Activated T-cell treated with anti-CD3 and anti-CD28 coated beads for 4 hours (primary cell): ENCODE measurements around the gene BLVRA.
"Not testable (repeated sequence)": the region's sequence is repeated elsewhere in the genome, so short reads cannot be mapped to it uniquely, and the experiment has no call there.

ENCODE experiments used
- DNase-seq: peaks from one replicate; pipeline ENCODE4 v3.0.0-alpha.2; 2020

The BLVRA gene

DNA sequence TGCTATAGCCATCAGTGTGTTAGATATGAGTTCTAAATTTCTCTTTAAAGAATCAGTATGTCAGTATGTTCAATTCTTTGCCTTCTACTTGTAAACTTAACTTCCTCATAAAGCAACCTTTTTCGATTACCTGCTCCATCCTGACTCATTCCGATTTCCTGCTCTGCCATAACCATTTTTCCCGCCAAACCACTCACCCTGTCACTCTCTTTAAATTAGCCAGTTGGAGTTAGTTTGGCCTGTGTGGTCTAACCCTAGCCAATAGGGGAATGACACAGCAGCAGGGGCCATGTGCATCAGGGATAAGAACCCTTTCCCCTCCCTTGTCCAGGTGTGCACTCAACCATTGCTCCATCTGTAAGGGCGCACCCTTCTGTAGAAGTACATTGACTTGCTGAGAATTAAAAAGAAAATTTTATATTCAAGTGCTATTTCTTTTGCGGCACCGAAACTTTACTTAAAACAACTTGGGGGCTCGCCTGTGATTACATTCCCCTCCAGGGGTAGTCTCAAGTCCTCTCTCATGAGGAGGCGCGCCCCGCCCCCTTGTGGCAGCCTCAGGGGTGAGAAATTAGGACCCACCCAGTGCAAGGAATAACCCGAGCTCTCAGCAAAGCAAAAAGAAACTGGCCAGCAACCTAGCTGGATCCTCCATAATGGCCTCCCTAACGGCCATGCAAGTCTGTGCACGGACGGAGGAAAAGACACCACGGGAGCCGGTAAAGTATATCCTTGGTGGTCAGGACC is 51.9 kb downstream of the BLVRA start:
- peak; percentile 17 for DNase-seq

DNA sequence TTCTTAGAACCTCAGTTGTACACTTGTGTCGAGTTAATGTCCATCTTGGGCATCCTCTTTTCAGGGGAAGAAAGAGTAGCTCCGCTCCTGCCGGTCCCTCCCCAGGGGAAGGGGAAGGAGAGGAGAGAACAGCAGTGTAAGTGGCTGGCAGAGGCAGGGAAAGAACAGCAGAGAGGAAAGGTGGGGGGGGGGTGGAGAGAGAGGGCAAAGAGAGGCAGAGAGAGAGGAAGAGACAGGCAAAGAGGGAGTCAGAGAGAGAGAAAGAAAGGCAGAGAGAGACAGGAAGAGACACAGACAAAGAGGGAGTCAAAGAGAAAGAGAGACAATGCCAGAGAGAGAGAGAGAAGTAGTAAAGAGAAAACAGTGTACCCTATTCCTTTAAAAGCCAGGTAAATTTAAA is 56.9 kb downstream of the BLVRA start:
- DNase-seq = no peak

GRCh38 chr7:43816046-43816797 is 57.7 kb downstream of the BLVRA start:
- DNase-seq = not testable (repeated sequence)

DNA sequence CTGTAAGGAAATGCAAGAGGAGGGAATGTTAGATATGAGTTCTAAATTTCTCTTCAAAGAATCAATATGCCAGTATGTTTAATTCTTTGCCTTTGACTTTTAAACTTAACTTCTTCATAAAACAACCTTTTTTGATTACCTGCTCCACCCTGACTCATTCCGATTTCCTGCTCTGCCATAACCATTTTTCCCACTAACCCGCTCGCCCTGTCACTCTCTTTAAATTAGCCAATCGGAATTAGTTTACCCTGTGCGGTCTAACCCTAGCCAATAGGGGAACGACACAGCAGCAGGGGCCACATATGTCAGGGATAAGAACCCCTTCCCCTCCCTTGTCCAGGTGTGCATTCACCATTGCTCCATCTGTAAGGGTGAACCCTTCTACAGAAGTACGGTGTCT is 64.9 kb downstream of the BLVRA start:
- DNase-seq = not testable (repeated sequence)

DNA sequence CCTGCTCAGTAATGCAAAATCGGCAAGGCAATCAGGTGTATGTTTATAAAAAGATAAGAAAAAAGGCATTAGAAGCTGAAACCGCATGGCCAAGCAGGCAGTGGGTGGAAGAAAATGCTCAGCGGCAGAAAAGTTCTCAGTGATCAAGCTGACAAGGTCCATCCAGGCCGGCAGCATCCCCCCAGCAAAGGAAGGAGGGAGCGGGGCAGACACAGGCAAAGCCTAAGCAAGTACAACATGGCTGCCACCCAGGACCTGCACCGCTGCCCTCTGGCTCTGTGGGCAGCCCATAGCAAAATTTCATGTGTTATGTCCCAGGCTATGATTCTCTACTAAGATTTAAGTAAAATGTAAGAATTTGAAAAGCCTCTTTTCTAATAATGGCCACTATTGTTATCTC is 65.5 kb downstream of the BLVRA start:
- DNase-seq = no peak

DNA sequence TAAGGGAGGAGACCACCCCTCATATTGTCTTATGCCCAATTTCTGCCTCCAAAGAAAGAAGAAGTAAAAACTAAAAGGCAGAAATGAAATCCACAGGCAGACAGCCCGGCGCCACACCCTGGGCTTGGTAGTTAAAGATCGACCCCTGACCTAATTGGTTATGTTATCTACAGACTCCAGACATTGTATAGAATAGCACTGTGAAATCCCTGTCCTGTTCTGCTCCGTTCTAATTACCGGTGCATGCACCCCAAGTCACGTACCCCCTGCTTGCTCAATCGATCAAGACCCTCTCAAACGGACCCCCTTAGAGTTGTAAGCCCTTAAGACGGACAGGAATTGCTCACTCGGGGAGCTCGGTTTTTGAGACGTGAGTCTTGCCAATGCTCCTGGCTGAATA is 66.0 kb downstream of the BLVRA start:
- DNase-seq = not testable (repeated sequence)

- DNase-seq = no peak
Observed at GRCh38 chr7:43824963-43825362, 66.5 kb downstream of the BLVRA start.

DNA sequence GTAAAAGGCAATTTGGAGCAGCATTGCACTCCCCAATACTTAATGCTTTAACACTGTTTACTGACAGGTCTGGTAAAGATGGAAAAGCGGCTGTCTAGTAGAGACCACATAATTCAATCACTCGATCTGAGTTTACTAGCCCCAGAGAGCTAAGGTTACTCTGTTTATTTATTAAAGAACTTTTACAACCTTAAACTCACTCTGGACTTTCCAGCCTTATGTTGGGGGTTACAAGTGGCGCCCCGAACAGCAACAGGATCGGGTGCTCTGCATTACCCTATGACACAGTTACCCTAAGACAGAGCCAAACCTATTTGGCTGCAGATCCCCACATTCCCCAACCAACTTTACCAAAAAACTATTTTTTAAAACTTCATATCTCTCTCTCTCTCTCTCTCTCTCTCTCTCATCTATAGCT is 66.9 kb downstream of the BLVRA start:
- no peak for DNase-seq

DNA sequence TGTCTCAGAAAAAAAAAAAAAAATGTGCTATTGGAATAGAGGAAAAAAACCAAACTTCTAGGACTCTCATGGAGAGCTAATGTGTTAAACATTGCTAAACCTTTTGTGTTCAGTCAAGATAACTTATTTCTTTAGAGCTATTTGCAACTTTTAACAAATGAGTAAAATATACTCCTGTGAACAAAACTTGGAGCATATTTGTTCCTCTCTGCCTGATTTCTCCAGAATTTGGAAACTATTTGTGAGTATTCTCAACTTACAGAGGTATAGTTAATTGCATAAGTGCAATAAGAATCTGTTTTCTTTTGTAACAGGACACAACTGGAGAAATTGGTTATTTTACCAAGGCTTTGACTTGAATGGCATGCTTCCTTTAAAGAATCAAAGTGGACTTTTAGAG is 72.4 kb downstream of the BLVRA start:
- DNase-seq = not testable (repeated sequence)

- DNase-seq = peak; percentile 26
Observed at GRCh38 chr7:43834463-43835251, 76.2 kb downstream of the BLVRA start.

GRCh38 chr7:43838201-43838658 is 79.8 kb downstream of the BLVRA start:
- DNase-seq = no peak

- DNase-seq = no peak
Observed at GRCh38 chr7:43843296-43843695, 84.8 kb downstream of the BLVRA start.

DNA sequence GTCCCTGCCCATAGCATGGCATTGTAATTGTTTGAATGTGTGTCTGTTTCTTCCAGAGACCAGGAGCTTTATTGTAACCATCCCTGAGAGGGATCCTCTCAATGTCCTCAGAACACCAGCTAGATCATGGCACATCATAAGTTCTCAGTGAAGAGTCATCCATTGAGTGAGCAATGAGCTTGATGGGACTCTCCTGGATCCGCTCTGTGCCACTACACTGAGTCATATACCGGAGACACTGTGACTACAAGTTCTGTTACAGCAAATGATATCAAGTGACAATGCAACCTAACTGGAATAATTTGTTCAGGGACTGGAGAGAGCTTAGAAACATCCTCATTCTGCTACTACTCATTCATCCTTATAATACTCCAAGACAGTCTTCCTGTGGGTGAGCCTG is 85.8 kb downstream of the BLVRA start:
- DNase-seq = no peak

DNA sequence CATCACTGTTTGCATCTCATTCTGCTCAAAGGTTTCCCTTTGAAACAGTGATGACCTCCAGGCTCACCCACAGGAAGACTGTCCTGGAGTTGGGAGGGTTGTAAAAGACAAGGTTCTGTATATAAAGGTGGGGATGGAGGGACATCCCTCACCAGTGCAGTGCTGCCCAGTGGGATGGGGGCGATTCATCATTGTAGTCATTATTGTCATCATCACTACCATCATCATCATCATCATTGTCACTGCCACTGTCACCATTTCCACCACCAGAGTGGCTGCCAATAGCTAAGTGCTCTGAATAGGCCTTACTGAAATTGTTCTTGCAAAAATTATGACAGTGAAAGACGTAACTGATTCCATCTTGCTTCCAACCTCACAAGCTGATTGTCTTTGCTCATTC is 86.2 kb downstream of the BLVRA start:
- DNase-seq = no peak

DNA sequence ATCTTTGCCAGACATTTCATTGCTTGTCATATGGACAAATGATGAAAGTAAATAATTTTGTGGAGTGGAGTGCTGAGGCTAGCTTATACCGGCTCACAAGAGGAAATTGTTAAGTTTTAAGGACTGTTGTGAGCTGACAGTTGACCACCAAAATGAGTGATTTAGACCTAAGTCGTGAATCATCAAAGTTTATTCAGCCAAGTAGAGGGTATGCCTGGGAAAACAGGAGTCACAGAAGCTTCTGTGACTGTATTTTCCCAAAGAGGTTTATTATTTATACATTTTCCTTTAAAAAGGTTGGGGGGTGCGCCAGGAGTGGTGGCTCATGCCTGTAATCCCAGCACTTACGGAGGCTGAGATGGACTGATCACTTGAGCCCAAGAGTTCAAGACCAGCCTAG is 89.0 kb downstream of the BLVRA start:
- no peak for DNase-seq

DNA sequence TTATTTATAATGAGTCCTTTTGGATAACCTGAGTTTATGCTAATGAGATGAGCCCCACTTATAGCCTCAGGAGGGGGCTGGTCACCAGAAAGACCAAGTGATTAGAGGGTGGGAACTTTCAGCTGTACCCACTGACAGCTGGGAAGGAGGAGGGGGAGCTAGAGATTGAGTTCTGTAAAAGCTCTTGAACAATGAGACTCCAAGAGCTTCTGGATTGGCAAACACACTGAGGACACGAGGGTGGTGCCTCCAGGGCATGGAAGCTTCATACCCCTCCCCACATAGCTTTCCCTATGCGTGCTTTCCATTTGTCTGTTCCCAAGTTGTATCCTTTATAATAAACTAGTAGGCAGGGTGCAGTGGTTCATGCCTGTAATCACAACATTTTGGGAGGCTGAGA is 90.6 kb downstream of the BLVRA start:
- DNase-seq = no peak

DNA sequence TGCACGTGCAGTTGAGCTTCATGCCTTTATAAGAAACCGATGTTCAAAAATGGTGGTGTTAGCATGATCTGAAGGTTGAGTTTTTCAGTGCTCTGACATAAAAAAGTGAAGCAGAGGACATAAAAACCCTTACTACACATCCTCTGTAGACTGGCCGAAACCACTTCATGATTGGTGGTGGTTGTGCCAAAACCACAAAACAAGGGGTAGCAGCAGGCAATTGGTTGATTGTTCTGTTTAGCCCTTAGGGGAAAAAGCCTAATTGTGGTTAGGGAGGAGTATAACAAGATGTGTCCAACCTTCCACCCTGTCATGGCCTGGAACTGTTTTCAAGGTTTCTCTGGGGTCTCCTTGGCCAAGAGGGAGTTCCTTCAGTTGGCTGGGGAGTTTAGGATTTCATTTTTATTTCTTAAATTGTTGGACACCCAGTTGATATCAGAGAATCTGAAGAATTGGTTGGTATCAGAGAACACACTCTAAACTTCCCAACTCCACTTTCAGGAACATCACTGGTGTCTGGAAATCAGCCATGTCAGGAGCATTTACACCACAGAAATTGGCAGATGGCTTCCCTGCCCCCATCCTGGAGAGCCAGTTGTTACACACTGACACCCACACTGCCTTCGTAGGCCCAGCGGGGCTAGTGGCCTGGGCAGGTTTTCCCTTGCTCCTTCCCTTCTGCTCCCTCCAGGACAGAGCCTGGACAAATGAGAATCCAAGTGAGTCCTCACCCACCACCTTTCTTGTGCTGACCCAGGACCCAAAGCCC is 92.1 kb downstream of the BLVRA start:
- no peak for DNase-seq

- no peak for DNase-seq
Observed at GRCh38 chr7:43851805-43852204, 93.3 kb downstream of the BLVRA start.

- DNase-seq = no peak
Observed at GRCh38 chr7:43855176-43855575, 96.7 kb downstream of the BLVRA start.

GRCh38 chr7:43856316-43856715 is 97.8 kb downstream of the BLVRA start:
- no peak for DNase-seq
